HG03460 (cell line): ENCODE measurements around the gene TDRD1.

Experiments used
- ATAC-seq: cut with Tn5 transposase; IDR thresholded peaks from one replicate; pipeline ENCODE4 v1.9.1; 2021; ENCODE audit not compliant: unreplicated experiment

The TDRD1 gene

GRCh38 chr10:114234132-114234531, 55.0 kb downstream of the TDRD1 start:
- ATAC-seq = no peak

DNA sequence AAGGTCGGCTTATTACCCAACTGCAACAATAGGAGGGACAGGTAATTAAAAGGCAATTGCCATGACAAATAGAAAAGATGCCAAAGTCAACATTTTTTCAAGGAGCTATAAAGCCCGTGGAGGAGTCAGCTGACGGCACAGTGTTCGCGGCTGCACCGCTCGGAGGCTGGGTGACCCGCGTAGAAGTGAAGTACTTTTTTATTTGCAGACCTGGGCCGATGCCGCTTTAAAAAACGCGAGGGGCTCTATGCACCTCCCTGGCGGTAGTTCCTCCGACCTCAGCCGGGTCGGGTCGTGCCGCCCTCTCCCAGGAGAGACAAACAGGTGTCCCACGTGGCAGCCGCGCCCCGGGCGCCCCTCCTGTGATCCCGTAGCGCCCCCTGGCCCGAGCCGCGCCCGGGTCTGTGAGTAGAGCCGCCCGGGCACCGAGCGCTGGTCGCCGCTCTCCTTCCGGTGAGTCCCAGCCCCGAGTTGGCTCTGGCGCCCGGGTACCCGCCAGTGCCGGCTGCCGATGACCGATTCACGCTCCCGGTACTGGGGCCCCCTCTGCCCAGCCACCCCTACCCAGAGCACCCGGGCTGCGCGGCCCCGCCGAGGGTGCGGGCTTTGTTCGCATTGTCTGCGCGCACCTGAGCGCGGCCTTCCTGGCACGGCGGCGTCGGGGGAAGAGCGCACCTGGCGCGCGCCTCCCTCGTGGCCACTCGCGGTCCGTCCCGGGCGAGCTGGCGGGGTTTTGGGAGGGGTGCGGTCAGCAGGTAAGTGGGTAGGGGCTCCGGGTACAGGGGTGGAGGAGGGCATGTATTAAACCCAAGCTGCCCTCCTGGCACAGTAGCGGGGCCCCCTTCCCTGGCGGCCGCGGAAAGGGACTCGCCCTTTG, 60.2 kb downstream of the TDRD1 start, which contains the start of gene VWA2:
VWA2 (plus strand) TSS at position 138 of the 877 bp plus-strand sequence. CDS start 9,460 bp downstream, outside the sequence.
- no peak for ATAC-seq

DNA sequence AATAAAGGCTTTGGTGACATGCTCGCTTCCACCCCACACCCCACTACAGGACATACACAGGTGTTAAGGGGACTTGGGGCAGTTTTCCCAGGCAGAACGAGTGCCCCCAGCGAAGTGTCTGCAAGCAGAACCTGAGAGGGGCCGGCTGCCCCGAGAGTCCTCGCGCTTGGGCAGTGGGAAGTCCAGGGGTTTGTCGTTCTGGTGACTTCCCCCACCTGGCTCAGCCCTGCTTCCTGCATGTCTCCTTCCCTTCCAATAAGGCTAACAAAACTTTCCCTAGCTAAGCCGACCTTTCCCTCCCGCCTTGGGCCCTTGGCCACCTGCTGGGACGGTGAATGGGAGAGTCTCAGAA, 60.8 kb downstream of the TDRD1 start:
- ATAC-seq = no peak

DNA sequence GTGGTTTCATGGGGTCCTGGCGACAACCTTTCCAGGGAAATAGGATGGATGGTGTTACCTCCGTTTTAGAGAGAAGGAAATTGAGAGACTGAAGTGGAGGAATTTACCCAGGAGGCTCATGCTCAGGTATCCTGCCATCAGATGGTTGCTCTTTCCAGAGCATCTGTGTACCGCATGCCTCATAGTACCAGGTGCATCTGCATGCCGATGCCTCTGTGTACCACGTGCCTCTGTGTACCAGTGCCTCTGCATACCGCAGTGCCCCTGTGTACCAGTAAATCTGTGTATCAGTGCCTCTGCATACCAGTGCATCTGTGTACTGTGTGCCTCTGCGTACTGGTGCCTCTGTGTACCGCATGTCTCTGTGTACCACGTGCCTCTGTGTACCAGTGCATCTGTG, 63.1 kb downstream of the TDRD1 start:
- no peak for ATAC-seq

GRCh38 chr10:114243661-114244060, 64.5 kb downstream of the TDRD1 start:
- ATAC-seq = no peak

DNA sequence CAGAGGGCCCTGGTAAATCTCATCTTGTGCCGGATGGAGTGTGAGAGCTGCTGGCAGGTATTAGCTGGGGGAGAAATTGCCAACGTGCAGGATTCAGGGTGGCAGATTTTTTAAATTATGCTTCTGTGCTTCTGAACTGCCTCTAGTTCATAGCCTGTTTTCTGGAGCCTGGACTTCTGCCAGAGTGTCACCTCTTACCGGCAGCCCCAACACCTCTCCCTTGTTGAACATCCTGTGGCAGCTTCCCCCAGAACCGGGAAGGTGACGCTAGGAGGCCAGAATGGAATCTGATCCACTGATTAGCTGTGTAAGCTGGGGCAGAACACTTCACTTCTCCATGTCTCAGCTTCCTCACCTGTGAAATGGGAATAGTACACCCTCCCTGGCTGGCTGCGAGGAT, 65.0 kb downstream of the TDRD1 start:
- no peak for ATAC-seq

- no peak for ATAC-seq
Measured at GRCh38 chr10:114245121-114245791, 66.1 kb downstream of the TDRD1 start.

DNA sequence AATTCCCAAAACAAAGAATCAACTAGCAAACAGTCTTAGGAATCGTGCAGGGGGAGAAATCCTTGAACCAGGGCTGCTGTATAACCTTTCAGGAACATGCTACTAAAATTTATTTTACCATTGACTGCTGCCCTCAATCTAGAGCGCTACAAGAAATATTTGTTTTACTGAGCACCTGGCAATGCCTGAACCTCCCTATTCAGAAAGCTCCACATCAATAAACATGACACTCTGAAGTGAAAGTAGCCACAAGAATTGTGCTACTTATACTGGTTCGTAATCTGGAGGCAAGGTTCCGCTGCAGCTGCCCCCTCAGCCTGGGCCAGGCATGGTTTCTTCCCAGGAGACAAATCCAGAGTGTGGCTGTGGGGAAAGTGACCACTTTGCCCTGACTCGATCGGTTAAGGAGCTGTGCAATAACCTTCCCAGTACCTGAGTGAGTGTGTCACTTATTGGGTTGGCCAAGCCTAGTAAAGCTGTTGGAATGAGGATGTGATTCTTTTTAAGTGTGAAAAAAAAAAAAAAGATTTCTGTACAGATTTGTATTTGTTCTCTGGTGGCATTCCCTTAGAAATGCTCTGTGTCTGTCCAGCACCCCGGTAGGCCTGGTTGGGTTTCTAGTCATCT, 67.6 kb downstream of the TDRD1 start:
- ATAC-seq = no peak

GRCh38 chr10:114250236-114250635, 71.1 kb downstream of the TDRD1 start:
- ATAC-seq = no peak

DNA sequence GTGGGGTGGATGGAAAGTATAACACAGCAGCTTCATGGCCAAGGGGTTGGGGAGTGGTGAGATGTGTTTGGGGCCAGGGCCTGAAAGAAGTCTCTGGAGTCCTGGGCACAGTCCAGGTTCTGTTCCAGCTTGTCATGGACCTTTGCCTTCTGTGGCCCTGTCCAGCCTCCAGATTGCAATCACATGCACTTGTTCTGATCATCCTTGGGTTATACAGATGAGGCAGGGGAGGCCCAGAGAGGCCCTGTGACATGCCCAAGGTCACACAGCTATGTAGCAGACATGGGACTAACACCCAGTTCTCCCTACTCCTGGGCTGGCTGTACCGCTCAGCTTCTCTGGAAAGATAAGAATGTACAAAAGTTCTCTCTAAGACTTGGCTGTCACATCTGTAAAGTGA, 71.6 kb downstream of the TDRD1 start:
- ATAC-seq = no peak

DNA sequence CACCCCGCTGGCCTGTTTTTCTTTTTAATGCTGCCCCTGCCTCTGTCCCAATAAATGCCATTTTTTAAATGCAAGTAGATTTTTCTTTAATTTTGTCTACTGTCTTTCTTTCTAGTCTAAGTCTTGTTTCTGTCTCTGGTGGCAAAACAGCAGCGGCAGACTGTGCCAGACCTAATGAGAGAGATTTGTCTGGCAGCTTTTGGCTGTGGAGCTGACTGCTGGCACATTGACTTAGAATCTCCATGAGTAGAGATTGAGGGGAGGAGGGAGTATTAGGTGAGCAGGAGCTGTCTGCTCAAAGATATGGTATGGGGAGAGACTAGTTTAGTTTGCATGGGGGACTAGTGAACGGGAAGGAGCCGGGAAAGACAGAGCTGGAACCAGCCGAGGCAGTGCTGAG, 72.9 kb downstream of the TDRD1 start:
- no peak for ATAC-seq

- ATAC-seq = no peak
Measured at GRCh38 chr10:114252883-114253282, 73.7 kb downstream of the TDRD1 start.

DNA sequence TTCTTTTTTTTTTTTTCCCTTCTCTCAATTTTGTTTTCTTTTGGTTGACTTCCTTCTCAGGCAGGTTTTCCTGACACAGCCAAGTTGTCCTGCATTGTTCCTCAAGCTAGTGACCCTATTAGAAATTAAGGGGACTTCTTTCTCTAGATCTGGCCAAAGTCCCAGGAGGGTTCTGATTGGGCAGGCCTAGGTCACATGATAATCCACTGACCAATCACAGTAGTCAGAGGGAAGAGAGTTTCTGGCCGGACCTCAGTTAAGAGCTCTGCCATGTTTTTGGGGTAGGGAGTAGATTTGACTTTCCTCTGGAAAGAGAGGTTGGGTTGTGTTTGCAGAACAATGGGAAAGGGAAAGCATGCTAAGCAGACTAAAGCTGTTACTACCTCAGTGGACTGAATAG, 76.1 kb downstream of the TDRD1 start:
- no peak for ATAC-seq

GRCh38 chr10:114256008-114256765, 77.0 kb downstream of the TDRD1 start:
- no peak for ATAC-seq

- ATAC-seq = no peak
Measured at GRCh38 chr10:114256822-114257221, 77.7 kb downstream of the TDRD1 start.

DNA sequence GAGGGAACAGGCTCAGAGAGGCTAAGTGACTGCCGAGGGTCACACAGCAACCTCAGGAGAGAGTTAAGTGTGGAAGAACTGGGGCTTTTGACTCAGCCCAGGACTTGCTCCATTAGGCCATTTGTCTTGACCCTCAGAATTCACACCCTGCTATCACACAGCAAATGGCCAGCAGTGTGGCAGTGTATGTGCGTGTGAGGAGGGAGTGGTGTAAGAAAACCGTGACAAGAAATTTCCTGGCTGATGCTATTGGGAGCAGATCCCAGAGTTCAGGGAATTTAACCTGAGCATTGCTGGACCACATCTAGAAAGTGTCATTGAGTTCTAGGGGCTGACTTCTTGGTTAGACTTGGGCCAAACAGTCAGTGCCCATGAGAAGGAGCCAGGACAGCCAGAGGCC, 78.3 kb downstream of the TDRD1 start:
- ATAC-seq = no peak

DNA sequence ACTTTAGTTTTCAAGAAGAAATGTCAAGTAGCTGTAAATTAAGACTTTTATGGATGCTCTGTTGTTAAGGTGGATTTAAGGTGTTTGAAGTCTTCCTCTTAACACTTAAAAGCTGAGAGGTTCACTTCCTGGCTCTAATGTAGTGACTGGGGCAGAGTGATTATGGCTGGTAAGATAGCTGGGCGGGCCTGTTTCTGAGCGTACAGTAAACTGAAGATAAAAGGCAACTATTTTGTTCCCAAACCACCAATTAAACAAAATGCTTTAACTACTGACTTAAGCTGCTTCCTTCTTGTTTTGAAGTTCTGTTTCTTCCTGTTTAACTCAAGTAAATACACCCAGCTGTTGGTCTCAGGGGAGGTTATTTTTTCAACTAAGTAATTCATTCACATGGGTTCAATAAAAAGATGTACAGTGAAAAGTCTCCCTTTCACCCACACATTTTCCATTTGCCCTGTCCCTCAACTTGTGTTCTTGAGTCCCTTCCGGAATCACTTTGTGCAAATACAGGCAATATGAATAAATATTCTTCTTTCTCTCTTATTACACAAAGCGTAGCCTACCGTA, 79.2 kb downstream of the TDRD1 start:
- ATAC-seq = no peak

- no peak for ATAC-seq
Measured at GRCh38 chr10:114259824-114260223, 80.7 kb downstream of the TDRD1 start.

- no peak for ATAC-seq
Measured at GRCh38 chr10:114260366-114260765, 81.2 kb downstream of the TDRD1 start.

GRCh38 chr10:114261076-114261475, 81.9 kb downstream of the TDRD1 start:
- ATAC-seq = no peak

DNA sequence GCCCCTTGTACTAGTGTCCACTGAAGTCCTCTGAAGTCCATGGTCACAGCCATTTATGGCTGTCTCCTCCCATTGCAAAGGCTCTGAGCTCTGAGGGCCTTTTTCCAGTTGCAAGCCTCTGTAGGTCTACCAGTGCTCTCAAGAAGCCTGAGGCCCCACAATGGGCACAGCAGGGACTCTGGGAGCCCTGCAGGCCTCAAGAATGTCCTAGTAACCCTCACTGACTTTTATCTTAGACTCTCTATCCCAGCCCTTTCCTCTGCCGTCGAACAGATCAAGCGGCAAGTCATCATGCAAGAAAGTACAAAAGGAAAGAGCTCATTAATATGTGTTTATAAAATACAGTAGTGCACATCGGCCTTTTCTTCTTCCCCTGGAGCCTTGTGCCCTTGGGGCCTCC, 83.3 kb downstream of the TDRD1 start:
- no peak for ATAC-seq
